GM19240 (cell line): Measurements from ENCODE around the gene RASA3.
"Not testable (repeated sequence)": the region's sequence is repeated elsewhere in the genome, so short reads cannot be mapped to it uniquely, and the experiment has no call there.

Source experiments
- DNase-seq: peaks from one replicate; pipeline ENCODE4 v3.0.0; 2011; ENCODE audit warnings: low spot score; ENCODE audit not compliant: insufficient read length

RASA3 gene

GRCh38 chr13:114127473-114128347, 4.7 kb downstream of the RASA3 start:
- DNase-seq = no peak

DNA sequence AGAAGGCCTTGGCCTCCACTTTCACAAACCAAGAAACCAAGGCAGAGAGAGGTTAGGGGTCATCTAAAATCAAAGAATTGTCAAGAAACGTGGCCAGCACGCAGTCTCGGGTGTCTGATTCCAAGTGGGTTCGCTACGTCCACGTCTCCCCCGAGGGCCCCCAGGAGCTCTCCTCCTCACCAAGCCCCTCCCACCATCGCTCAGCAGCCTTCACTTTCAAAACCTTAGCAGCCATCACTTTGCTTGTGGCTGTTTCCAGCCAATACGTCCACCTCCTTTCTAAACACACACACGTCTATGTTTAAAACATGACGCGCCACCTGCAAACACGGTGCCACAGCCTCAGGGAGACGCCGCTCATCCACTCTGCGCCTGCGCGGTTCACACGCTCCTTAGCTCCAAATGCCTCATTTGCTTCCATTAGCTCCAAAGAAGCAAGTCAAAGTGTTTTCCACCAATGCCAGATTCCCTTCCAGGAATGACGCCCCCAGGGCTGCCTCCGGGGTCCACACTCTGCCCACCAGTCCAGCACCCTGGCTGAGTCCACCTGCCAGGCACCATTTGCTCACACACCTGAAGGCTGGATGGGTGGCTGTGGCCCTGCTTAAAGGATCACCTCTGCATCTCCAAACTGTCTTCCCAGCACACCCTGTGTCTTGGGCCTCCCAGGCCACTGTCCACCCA, 5.5 kb downstream of the RASA3 start:
- no peak for DNase-seq

- DNase-seq = not testable (repeated sequence)
These were observed 6.3 kb downstream of the RASA3 start for GRCh38 chr13:114126086-114126485.

GRCh38 chr13:114125589-114125988, 6.8 kb downstream of the RASA3 start:
- DNase-seq = no peak

DNA sequence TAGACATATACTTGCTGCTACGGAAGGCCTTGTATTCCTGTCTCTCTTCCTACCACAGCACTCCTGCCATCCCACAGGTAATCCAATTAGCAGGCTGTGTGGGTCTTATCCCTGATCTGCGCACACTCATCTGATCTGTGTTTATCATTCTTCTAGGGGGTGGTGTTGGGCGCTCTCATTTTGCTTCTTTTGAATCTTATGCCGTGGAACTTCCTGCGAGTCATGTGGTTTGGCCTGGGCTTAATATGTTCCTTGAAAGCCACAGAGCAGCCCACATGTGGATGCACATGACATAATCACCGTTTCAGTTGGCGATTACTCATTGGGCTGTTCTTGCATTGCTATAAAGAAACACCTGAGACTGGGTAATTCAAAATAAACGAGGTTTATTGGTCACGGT, 7.5 kb downstream of the RASA3 start:
- DNase-seq = no peak

DNA sequence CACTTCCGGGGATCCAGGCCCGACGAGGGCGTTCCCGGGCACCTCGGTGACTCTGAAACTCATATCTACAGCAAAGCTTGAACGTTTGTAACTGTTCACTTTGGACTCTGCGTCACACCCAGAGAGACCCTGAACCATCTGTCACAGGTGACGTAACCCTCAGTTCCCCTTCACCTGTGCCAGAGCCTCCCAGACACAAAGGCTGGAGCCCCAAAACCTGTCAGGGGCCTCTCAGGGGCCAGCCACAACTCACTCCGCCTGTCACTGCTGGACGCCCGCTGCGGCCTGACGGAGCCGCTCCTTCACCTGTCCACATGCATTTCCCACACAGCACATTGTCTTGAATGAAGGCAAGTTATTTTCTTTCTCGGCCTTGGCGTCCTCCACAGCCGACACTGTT, 8.0 kb downstream of the RASA3 start:
- DNase-seq = no peak

DNA sequence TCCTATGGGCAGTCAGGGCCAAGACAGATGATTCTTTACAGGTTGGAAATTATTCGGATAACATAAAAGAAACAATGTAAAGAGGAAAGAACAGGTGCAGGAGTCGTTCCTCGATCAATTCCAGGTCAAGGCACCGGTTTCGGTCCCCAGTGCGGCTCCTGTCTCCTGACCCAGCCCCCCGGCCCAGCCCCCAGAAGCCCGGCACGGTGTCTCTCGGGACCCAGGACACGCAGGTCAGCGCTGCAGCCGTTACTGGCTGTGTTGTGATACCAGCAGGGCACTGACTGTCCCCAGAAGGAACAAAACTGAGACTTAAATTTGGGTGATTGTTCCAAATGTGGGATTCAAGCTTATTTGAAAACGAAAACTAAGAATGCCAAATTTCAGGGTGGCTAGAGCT, 8.5 kb downstream of the RASA3 start:
- no peak for DNase-seq

DNA sequence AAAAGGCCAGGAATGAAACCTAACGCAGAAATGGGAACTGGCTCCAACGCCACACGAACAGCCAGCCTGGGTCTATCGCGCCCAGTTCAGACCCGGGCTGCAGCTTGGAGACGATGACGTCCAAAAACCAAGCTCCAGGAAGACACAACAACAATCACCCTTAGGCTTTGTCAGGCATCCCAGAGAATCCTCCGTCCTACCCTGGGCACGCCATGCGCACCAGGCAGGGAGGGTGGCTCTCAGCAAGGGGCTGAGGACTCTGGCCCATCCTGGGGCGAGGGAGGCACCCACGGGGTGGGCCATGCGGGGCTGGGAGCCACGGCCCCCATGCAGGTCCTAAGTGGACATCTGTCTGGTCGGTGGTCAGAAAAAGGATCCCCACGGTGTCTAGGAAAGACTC, 9.0 kb downstream of the RASA3 start:
- DNase-seq = no peak

DNA sequence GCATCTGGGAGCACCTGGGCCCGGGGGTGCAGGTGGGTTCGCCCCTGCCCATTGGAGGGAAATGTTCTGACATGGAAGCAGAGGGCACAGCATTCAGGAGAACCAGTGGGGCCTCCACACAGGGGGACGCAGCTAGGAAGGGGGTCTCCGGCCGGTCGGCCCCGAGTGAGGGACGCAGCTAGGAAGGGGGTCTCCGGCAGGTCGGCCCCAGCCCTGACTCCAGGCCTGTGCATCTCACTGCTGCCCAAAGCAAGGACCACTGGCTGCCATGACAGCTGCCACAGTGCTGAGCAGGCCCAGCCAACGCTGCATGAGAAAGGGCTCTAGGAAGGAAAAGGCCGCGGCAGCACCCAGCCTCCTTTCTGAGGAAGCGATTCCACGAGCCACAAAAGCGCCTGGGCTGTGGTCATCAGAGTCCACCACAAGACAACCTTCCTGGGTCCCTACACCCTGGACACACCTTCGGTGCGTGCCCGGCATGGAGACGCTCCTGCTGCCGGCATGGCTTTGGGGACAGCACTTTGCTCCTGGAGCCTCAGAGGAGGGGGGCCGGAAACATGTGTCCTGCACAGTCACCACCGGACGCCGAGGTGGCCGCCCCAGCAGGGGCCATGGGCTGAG, 9.7 kb downstream of the RASA3 start:
- no peak for DNase-seq

GRCh38 chr13:114122127-114122511, 10.3 kb downstream of the RASA3 start:
- no peak for DNase-seq

GRCh38 chr13:114121496-114122126, 10.8 kb downstream of the RASA3 start:
- no peak for DNase-seq

GRCh38 chr13:114121031-114121430, 11.4 kb downstream of the RASA3 start:
- no peak for DNase-seq

DNA sequence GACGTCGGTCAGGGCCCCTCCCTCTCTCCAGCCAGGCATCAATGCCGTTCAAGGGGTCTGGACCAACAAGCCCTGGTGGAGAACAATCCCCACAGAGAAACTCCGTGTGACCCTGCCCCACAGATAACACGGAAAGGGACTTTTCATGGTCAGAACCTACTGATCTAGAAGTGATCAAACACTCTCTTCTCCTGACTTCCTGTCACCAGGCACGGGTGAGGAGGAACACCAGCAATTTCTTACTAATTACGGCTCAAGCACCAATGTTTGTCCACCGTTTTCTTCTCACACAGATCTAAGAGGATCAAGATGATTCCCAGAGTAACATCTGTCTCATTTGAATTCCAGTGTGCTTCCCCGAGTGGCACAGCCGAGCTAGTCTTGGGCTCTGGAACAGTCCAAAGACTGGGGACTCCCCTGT, 11.8 kb downstream of the RASA3 start:
- no peak for DNase-seq

GRCh38 chr13:114119196-114119595, 13.2 kb downstream of the RASA3 start:
- no peak for DNase-seq

DNA sequence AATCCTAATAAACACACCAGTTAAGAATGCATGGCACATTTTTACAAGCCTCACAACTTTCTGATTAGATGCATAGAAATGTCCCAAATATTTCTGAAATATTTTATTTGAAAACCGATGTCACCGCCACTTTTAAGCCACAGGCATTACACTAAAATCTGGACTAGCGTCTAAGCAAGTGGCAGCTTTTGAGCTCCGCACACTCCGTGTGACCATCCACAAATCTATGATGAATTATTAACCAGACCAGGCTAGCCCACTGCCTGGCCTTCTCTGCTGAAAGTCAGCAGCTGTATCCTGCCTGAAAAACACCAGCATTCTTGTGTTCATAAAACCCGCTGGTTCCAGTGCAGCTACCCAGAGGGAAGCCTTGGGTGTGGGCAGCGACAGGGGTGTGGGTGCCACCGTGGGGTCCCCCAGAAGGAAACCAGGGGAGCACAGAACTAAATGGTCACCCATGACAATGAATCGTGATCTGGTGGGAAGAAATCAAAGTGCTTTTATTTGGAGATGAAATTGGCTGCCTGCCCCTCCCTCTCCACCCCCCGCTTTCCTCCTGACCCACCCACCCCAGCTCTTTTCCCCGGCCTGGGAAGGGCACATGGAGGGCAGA, 13.8 kb downstream of the RASA3 start:
- no peak for DNase-seq

DNA sequence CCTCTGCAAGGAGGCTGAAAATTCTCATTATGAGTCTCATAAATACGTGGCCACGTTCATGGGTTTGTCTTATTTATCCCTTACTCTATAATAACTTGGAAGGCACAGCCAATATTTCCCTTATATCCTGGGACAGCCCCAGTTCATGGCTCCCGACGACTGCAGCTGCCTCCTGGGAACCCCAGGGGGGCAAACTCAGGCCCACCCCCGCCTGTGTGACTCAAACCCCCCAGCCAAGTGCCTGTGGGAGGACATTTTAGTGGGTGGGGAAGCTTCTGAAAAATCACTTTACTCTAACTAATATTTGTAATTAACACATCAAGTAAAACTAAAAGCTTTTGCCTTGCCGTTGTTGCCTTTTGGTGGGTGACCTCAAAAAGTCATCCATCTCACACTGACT, 14.3 kb downstream of the RASA3 start:
- DNase-seq = no peak

GRCh38 chr13:114117341-114117874, 15.0 kb downstream of the RASA3 start:
- not testable (repeated sequence) for DNase-seq

DNA sequence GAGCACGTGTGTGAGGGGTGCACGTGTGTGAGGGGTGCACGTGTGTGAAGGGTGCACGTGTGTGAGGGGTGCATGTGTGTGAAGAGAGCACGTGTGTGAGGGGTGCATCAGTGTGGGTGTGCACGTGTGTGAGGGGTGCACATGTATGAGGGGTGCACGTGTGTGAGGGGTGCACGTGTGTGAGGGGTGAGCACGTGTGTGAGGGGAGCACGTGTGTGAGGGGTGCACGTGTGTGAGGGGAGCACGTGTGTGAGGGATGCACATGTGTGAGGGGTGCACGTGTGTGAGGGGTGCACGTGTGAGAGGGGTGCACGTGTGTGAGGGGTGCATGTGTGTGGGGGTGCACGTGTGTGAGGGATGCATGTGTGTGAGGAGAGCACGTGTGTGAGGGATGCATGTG, 15.7 kb downstream of the RASA3 start:
- DNase-seq = no peak

DNA sequence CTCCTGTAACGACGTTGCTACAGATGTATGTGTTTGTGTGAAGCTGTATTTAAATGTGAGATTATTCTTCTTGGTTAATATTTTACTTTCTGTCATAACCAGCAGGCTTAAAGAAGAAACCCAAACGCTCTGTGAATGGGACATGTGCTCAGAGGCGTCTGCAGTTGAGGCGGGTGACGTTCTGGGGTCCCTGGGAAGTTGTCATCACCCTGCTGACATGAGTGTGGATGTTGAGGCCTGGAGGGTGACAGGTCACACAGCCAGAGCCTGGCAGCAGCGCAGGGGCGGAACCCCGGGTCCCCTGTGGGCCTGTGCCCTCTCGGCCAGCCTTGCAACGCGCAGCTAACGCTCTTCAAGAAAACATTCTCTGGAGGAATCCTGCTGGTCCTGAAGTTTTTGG, 16.6 kb downstream of the RASA3 start:
- no peak for DNase-seq

GRCh38 chr13:114115191-114115671, 17.2 kb downstream of the RASA3 start:
- no peak for DNase-seq

GRCh38 chr13:114114666-114115065, 17.8 kb downstream of the RASA3 start:
- not testable (repeated sequence) for DNase-seq
